Measurements from ENCODE around the gene YTHDF1.

The YTHDF1 gene

DNA sequence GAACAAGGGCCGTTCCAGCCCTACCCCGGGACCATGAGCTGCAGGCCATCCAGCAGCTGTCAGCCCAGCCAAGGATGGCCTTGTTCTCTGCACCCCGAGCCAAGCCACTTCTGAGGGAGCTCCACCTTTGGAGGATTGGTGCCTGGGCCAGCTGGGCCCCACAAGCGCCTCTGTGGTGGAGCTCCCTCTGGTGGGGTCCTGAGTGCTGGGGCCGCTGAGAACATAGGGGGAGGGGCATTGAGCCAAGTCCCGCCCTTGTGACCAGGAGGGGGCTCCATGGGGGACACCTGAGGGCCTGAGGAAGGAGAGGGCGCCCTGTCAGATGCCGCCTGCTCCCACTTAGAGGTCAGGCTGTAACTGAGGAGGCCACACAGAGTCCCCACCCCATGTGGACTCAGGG is 43.2 kb downstream of the YTHDF1 start:
- no peak overlapping the region for H3K4me3 ChIP-seq (ENCODE audit: low read length)
- TF ChIP-seq, protein P1, sequence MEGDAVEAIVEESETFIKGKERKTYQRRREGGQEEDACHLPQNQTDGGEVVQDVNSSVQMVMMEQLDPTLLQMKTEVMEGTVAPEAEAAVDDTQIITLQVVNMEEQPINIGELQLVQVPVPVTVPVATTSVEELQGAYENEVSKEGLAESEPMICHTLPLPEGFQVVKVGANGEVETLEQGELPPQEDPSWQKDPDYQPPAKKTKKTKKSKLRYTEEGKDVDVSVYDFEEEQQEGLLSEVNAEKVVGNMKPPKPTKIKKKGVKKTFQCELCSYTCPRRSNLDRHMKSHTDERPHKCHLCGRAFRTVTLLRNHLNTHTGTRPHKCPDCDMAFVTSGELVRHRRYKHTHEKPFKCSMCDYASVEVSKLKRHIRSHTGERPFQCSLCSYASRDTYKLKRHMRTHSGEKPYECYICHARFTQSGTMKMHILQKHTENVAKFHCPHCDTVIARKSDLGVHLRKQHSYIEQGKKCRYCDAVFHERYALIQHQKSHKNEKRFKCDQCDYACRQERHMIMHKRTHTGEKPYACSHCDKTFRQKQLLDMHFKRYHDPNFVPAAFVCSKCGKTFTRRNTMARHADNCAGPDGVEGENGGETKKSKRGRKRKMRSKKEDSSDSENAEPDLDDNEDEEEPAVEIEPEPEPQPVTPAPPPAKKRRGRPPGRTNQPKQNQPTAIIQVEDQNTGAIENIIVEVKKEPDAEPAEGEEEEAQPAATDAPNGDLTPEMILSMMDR (conservative IDR thresholded peaks at IDR 0.05; ENCODE audit: low read depth, low read length), result peak; percentile 20
- no peak for DNase-seq (ENCODE audit: low read depth)

DNA sequence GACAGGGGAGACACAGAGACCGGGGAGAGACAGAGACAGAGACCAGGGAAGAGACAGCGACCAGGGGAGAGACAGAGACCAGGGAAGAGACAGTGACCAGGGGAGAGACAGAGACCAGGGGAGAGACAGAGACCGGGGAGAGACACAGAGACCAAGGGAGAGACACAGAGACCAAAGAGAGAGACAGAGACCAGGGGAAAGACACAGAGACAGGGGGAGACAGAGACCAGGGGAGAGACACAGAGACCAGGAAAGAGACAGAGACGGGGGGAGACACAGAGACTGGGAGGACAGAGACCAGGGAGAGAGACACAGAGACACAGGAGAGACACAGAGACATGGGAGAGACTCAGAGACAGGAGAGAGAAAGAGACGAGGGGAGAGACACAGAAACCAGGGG is 43.9 kb downstream of the YTHDF1 start:
- H3K4me3 ChIP-seq (ENCODE audit: low read length), result no peak overlapping the region
- no peak for DNase-seq (ENCODE audit: low read depth)
- TF ChIP-seq, protein P1 (conservative IDR thresholded peaks at IDR 0.05; ENCODE audit: low read depth, low read length), result no peak

DNA sequence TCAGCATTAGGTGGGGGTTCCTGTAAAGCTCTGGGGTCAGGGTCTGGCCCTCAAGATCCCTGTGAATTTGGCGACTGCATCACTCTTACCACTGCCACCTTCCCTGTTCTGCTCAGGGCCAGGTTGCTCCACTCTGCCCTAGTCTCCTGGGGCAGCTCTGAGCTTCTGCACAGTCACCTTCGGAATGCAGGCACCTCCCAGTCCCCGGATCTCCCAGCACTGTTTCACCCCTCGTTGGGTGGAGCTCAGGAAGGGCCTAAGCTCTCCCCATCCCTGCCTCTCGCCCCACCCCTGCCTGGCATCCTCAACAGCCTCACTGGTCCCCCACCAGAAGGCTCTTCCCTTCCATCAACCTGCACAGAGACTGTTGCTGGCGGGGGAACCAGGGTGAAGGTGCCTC is 46.2 kb downstream of the YTHDF1 start:
- TF ChIP-seq, protein P1 (conservative IDR thresholded peaks at IDR 0.05; ENCODE audit: low read depth, low read length), result no peak
- no peak overlapping the region for H3K4me3 ChIP-seq (ENCODE audit: low read length)
- no peak for DNase-seq (ENCODE audit: low read depth)

DNA sequence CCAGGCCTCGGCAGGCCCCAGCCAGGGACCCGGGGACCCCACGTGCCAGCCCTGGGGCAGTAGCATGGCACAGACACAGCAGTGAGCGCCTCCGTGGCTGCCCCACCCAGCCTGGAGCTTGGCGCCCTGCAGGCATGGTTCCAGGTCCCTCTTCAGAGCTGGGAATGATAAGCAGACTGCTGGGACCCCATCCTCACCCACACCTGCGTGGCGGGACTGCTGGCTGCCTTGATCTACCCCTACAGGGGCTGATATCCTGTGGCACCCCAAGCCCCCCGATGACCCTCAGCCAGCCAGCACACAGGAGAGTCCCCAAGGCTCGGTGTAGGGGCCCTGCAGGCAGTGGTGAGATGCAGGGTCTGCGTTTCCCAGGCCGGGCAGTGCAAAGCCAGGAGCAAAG is 47.1 kb downstream of the YTHDF1 start:
- TF ChIP-seq, protein P1 (conservative IDR thresholded peaks at IDR 0.05; ENCODE audit: low read depth, low read length), result no peak
- no peak overlapping the region for H3K4me3 ChIP-seq (ENCODE audit: low read length)
- DNase-seq (ENCODE audit: low read depth), result no peak

DNA sequence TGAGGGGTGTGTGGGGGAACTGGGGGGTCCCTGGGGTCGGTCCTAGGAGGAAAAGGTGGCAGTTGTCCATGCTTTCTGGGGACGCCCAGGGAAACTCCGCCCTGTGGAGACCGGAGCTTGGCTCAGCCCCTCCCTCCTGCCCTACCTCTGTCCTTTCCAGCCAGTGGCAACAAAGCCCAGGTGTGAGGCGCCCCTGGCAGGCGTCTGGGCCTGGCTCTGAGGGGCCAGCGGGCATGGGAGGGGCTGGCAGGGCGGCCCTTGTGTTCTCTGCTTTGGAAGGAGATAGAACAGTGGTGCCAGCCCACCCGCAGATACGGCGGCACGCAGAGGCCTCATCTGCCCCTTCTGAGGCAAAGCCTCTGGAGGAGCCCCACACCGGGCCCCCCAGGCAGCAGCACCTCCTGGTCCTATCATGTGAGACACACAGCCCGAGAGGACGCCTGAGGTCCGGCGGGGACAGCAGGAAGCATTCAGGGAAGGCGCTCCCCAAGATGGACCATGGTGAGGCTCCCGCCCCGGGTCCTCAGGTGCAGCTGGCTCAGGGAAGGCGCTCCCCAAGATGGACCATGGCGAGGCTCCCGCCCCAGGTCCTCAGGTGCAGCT is 47.9 kb downstream of the YTHDF1 start:
- TF ChIP-seq, protein P1 (conservative IDR thresholded peaks at IDR 0.05; ENCODE audit: low read depth, low read length), result no peak
- DNase-seq (ENCODE audit: low read depth), result no peak
- no peak overlapping the region for H3K4me3 ChIP-seq (ENCODE audit: low read length)

DNA sequence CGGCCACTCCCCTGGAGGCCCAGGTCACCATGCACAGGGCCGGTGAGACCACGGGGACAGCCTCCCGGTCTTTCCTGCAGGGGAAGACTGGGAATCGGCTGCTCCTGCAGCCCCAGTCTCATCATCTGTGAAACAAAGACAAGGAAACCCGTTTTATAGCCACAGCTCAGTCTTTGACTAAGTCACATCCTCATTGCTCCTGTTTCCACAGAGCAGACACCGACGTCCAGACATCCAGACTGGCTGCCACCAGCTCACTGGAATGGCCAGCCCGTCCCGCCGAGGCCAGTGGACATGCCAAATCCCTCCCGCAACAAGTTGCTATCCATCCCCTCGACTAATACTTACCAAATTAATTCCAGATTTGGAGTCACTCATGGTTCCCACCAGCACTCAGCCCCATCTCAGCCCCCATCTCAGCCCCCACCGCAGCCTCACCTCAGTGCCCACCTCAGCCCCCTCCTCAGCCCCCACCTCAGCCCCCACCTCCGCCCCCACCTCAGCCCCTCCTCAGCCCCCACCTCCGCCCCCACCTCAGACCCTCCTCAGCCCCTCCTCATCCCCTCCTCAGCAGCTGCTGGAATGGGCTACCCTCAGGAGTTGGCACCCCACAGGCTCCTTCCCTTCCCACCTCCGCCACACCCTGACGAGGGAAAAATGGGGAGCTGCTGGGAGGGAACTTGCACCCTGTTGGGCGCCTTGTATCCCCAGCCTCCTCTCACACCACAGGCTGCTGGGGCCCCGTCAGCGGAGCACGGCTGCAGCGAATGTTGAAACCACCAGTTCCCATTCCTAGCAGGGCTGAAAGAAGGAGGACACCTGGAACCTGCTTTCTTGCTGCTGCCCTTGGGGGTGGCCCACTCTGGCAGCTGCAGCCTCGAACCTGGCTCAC is 48.7 kb downstream of the YTHDF1 start:
- DNase-seq (ENCODE audit: low read depth), result no peak
- TF ChIP-seq, protein P1 (conservative IDR thresholded peaks at IDR 0.05; ENCODE audit: low read depth, low read length), result no peak
- H3K4me3 ChIP-seq (ENCODE audit: low read length), result no peak overlapping the region
